Uterus (tissue), 4 donors: Measurements from ENCODE around the gene CPNE7. TPM values are rescaled to one million over a fixed set of nuclear protein-coding genes. Genes with fewer than 3 reads are reported as not detected.

Experiments
- DNase-seq, 2 donors: peaks; one replicate each; pipeline ENCODE4 v3.0.0-alpha.2; 2019 to 2020
- H3K27ac ChIP-seq, 2 donors: fragments of 200-600 bp; sonication (generic); 1 replicate in 1 of 2; 2 replicates in 1 of 2; pipeline ENCODE4 v1.5.1; 2016 to 2018
- H3K27me3 ChIP-seq, 2 donors: fragments of 200-600 bp; sonication (generic); one replicate each; pipeline ENCODE4 v1.5.1; 2018 to 2019; ENCODE audit warnings: control low read depth in 1 of 2
- H3K36me3 ChIP-seq, 2 donors: fragments of 200-600 bp; sonication (generic); one replicate each; pipeline ENCODE4 v1.5.1; 2019; ENCODE audit warnings: control low read depth in 1 of 2
- H3K4me1 ChIP-seq, 2 donors: fragments of 200-600 bp; sonication (generic); one replicate each; pipeline ENCODE4 v1.5.1; 2018 to 2019; ENCODE audit warnings: control low read depth in 1 of 2
- H3K4me3 ChIP-seq, 2 donors: fragments of 200-600 bp; sonication (generic); 1 replicate in 1 of 2; 2 replicates in 1 of 2; pipeline ENCODE4 v1.5.1; 2018 to 2019; ENCODE audit warnings: mild to moderate bottlenecking in 1 of 2
- H3K9me3 ChIP-seq, 2 donors: fragments of 200-600 bp; sonication (generic); one replicate each; pipeline ENCODE4 v1.5.1; 2019; ENCODE audit warnings: control low read depth in 1 of 2
- CTCF ChIP-seq, 4 experiments: fragments of 200-600 bp in 2 of 4; fragments of 450-650 bp in 2 of 4; sonication (generic) in 2 of 4; IDR thresholded peaks; one replicate each; pipeline ENCODE4 v1.5.1; 2016 to 2019; ENCODE audit warnings: antibody characterized with exemption in 4 of 4, mild to moderate bottlenecking in 2 of 4, moderate library complexity in 1 of 4
- POLR2A ChIP-seq, 2 donors: fragments of 450-650 bp; IDR thresholded peaks; one replicate each; pipeline ENCODE4 v1.6.1; 2016; ENCODE audit warnings: antibody characterized with exemption in 2 of 2, mild to moderate bottlenecking in 1 of 2, moderate library complexity in 1 of 2
- intact Hi-C: fragments of 100-400 bp; cut with DNase I; formaldehyde crosslinking; loops from one replicate; pipeline ENCODE4 v1.15.1; 2023; ENCODE audit warnings: low total_unique reads
- total RNA-seq, 4 donors: library from RNA; depleted of rRNA in 3 of 4; stranded (reverse); fragments of >200 nt in 3 of 4; gene quantifications; one replicate each; pipeline versions ENCODE4 v1.1.0 to v1.2.4, GENCODE V29; 2014 to 2023
- donor health status: DM: yes; HTN: yes; CAD: no.

CPNE7 gene
- total RNA-seq, 4 donors from 2014 or later, result 0.14 to 0.85 TPM; not detected in 2

- DNase-seq, result no peak
- Histone ChIP-seq H3K27me3 (peaks cover 12 to 15% of the 10 kb centered on the region in 2 donors), H3K4me1 (peaks cover 0 to 18% of the 10 kb centered on the region in 2 donors), H3K27ac (no peak overlapping the region), H3K9me3 (no peaks in the 10 kb centered on the region), H3K36me3 (no peaks in the 10 kb centered on the region), H3K4me3 (no peak overlapping the region)
- intact Hi-C loops, result no loop called here
- TF ChIP-seq CTCF (IDR thresholded peaks at IDR 0.05), result peak in 3 of 4 experiments; percentile 31 to 70 (median 56)
- no peak for TF ChIP-seq POLR2A (IDR thresholded peaks at IDR 0.05)
Observed at GRCh38 chr16:89574681-89575246, 794 bp upstream of the CPNE7 start.

- H3K4me1 ChIP-seq, result peaks cover 0 to 18% of the 10 kb centered on the region in 2 donors
- H3K4me3 ChIP-seq, result no peak overlapping the region
- H3K36me3 ChIP-seq, result no peaks in the 10 kb centered on the region
- H3K27ac ChIP-seq, result no peak overlapping the region
- H3K27me3 ChIP-seq, result peaks cover 12 to 15% of the 10 kb centered on the region in 2 donors
- no peaks in the 10 kb centered on the region for H3K9me3 ChIP-seq
- DNase-seq, result no peak
- intact Hi-C loops, result no loop called here
- no peak for TF ChIP-seq CTCF (IDR thresholded peaks at IDR 0.05)
- TF ChIP-seq POLR2A (IDR thresholded peaks at IDR 0.05), result no peak
Observed at GRCh38 chr16:89576153-89577054, 846 bp downstream of the CPNE7 start.

GRCh38 chr16:89577055-89577759 lies 1.6 kb downstream of the CPNE7 start:
- intact Hi-C loops, result no loop called here

GRCh38 chr16:89579351-89579750 lies 3.8 kb downstream of the CPNE7 start:
- Histone ChIP-seq H3K27me3 (peaks cover 9 to 14% of the 10 kb centered on the region in 2 donors), H3K36me3 (no peaks in the 10 kb centered on the region), H3K4me1 (peaks cover 0 to 17% of the 10 kb centered on the region in 2 donors), H3K9me3 (no peaks in the 10 kb centered on the region), H3K27ac (no peak overlapping the region), H3K4me3 (no peak overlapping the region)
- intact Hi-C loops, result no loop called here
- TF ChIP-seq POLR2A (IDR thresholded peaks at IDR 0.05), result no peak
- no peak for TF ChIP-seq CTCF (IDR thresholded peaks at IDR 0.05)
- DNase-seq, result no peak

More at GRCh38 chr16:89577055-89577759, 1.6 kb downstream of the CPNE7 start:
- H3K27ac ChIP-seq, result no peak overlapping the region
- H3K9me3 ChIP-seq, result no peaks in the 10 kb centered on the region
- DNase-seq, result no peak
- H3K4me3 ChIP-seq, result no peak overlapping the region
- peaks cover 0 to 18% of the 10 kb centered on the region in 2 donors for H3K4me1 ChIP-seq
- peaks cover 12 to 15% of the 10 kb centered on the region in 2 donors for H3K27me3 ChIP-seq
- TF ChIP-seq POLR2A (IDR thresholded peaks at IDR 0.05), result no peak
- no peak for TF ChIP-seq CTCF (IDR thresholded peaks at IDR 0.05)
- H3K36me3 ChIP-seq, result no peaks in the 10 kb centered on the region
